OCI-LY1 (cell line): Measurements from ENCODE around the gene ARPC2.

ENCODE experiments used
- H2AFZ ChIP-seq: fragments of 200-600 bp; sonication (generic), shearing (Covaris generic); 2 replicates; pipeline ENCODE4 v1.6.0; 2014; ENCODE audit warnings: antibody characterized with exemption, mild to moderate bottlenecking, low read length
- H3F3A ChIP-seq: fragments of 200-600 bp; sonication (generic), shearing (Covaris generic); 2 replicates; pipeline ENCODE4 v1.6.0; 2014; ENCODE audit warnings: mild to moderate bottlenecking, antibody characterized with exemption, low read length, moderate library complexity; ENCODE audit not compliant: insufficient read depth
- H3K27ac ChIP-seq: fragments of 200-600 bp; sonication (generic); 2 replicates; pipeline ENCODE4 v1.5.1; 2014; ENCODE audit warnings: low read length, mixed run types, mild to moderate bottlenecking, low read depth; ENCODE audit not compliant: poor library complexity, severe bottlenecking
- H3K27me3 ChIP-seq: fragments of 200-600 bp; sonication (generic); 2 replicates; pipeline ENCODE4 v1.6.0; 2014; ENCODE audit warnings: antibody characterized with exemption, mild to moderate bottlenecking, low read length, moderate library complexity; ENCODE audit not compliant: insufficient read depth
- H3K36me3 ChIP-seq: fragments of 200-600 bp; sonication (generic); 2 replicates; pipeline ENCODE4 v1.6.1; 2014; ENCODE audit warnings: mild to moderate bottlenecking, antibody characterized with exemption, low read length, moderate library complexity, mixed read lengths; ENCODE audit not compliant: insufficient read depth
- H3K4me1 ChIP-seq: fragments of 200-600 bp; sonication (generic); 2 replicates; pipeline ENCODE4 v1.5.1; 2014; ENCODE audit warnings: mild to moderate bottlenecking, low read length, moderate library complexity; ENCODE audit not compliant: insufficient read depth, severe bottlenecking
- H3K4me2 ChIP-seq: fragments of 200-600 bp; sonication (generic), shearing (Covaris generic); 2 replicates; pipeline ENCODE4 v1.6.1; 2014; ENCODE audit warnings: low read length
- H3K4me3 ChIP-seq: fragments of 200-600 bp; sonication (generic); 2 replicates; pipeline ENCODE4 v1.5.1; 2014; ENCODE audit warnings: low read length, low read depth, mild to moderate bottlenecking, mixed read lengths; ENCODE audit not compliant: poor library complexity, severe bottlenecking
- H3K79me2 ChIP-seq: fragments of 200-600 bp; shearing (Covaris generic); 2 replicates; pipeline ENCODE4 v1.6.1; 2016; ENCODE audit warnings: mixed run types, low read length, mixed read lengths; ENCODE audit not compliant: insufficient read depth
- H3K9ac ChIP-seq: fragments of 200-600 bp; sonication (generic), shearing (Covaris generic); 2 replicates; pipeline ENCODE4 v1.6.1; 2014; ENCODE audit warnings: mild to moderate bottlenecking, low read length, mixed read lengths
- H3K9me2 ChIP-seq: fragments of 200-600 bp; sonication (generic), shearing (Covaris generic); 2 replicates; pipeline ENCODE4 v1.6.1; 2014; ENCODE audit warnings: low read depth, mild to moderate bottlenecking, low read length, mixed read lengths
- H3K9me3 ChIP-seq: fragments of 200-600 bp; shearing (Covaris generic); 2 replicates; pipeline ENCODE4 v1.6.1; 2014; ENCODE audit warnings: low read length, mixed read lengths
- H4K20me1 ChIP-seq: fragments of 200-600 bp; sonication (generic), shearing (Covaris generic); 2 replicates; pipeline ENCODE4 v1.6.0; 2016; ENCODE audit warnings: mild to moderate bottlenecking, low read length; ENCODE audit not compliant: insufficient read depth
- CTCF ChIP-seq: fragments of 200-600 bp; sonication (generic), shearing (Covaris generic); IDR thresholded peaks from 2 replicates; pipeline ENCODE4 v1.5.1; 2017; ENCODE audit warnings: mild to moderate bottlenecking, antibody characterized with exemption, low read length, moderate library complexity, mixed read lengths
- EZH2 ChIP-seq: fragments of 200-600 bp; sonication (generic), shearing (Covaris generic); IDR thresholded peaks from 2 replicates; pipeline ENCODE4 v1.8.0; 2017; ENCODE audit warnings: borderline replicate concordance, mixed run types, mild to moderate bottlenecking, antibody characterized with exemption, low read length, moderate library complexity, mixed read lengths

Gene ARPC2

GRCh38 chr2:218244204-218244603 is 27.2 kb downstream of the ARPC2 start:
- H3K4me2 ChIP-seq, result no peak overlapping the region
- no peak overlapping the region for H3K9ac ChIP-seq
- H3K4me1 ChIP-seq, result no peaks in the 10 kb centered on the region
- H3K4me3 ChIP-seq, result no peak overlapping the region
- H3K36me3 ChIP-seq, result peaks cover 98% of the 10 kb centered on the region
- no peaks in the 10 kb centered on the region for H3K79me2 ChIP-seq
- no peak overlapping the region for H2AFZ ChIP-seq
- no peaks in the 10 kb centered on the region for H3K9me2 ChIP-seq
- no peaks in the 10 kb centered on the region for H3F3A ChIP-seq
- no peak overlapping the region for H3K27ac ChIP-seq
- H3K9me3 ChIP-seq, result no peaks in the 10 kb centered on the region
- H4K20me1 ChIP-seq, result no peaks in the 10 kb centered on the region
- no peaks in the 10 kb centered on the region for H3K27me3 ChIP-seq
- TF ChIP-seq EZH2 (no peak), CTCF (no peak)

- Histone ChIP-seq H4K20me1 (no peaks in the 10 kb centered on the region), H3K9me3 (no peaks in the 10 kb centered on the region), H3K36me3 (peaks cover 98% of the 10 kb centered on the region), H2AFZ (no peak overlapping the region), H3K79me2 (no peaks in the 10 kb centered on the region), H3K9me2 (no peaks in the 10 kb centered on the region), H3K4me1 (no peaks in the 10 kb centered on the region), H3K9ac (no peak overlapping the region), H3K27ac (no peak overlapping the region), H3F3A (no peaks in the 10 kb centered on the region), H3K4me2 (no peak overlapping the region), H3K27me3 (no peaks in the 10 kb centered on the region), H3K4me3 (no peak overlapping the region)
- no peak for TF ChIP-seq CTCF
- no peak for TF ChIP-seq EZH2
These were observed 27.7 kb downstream of the ARPC2 start for GRCh38 chr2:218244665-218245064.

- H3K27me3 ChIP-seq, result no peaks in the 10 kb centered on the region
- TF ChIP-seq EZH2 (no peak), CTCF (no peak)
- no peak overlapping the region for H3K4me2 ChIP-seq
- no peaks in the 10 kb centered on the region for H3K79me2 ChIP-seq
- H3K4me3 ChIP-seq, result no peak overlapping the region
- no peak overlapping the region for H2AFZ ChIP-seq
- H3K9me3 ChIP-seq, result no peaks in the 10 kb centered on the region
- H3K9ac ChIP-seq, result no peak overlapping the region
- H3K36me3 ChIP-seq, result peaks cover 98% of the 10 kb centered on the region
- H3K27ac ChIP-seq, result no peak overlapping the region
- H3K4me1 ChIP-seq, result no peaks in the 10 kb centered on the region
- no peaks in the 10 kb centered on the region for H4K20me1 ChIP-seq
- H3K9me2 ChIP-seq, result no peaks in the 10 kb centered on the region
- H3F3A ChIP-seq, result no peaks in the 10 kb centered on the region
These were observed 28.2 kb downstream of the ARPC2 start for GRCh38 chr2:218245214-218245613.
